HEK293 (cell line): ENCODE measurements around the gene ZSCAN31.
A peak's percentile ranks its signal among the peaks of the same experiment; 100 is the strongest.

Source experiments
- CTCF ChIA-PET: fragments of 350-600 bp; formaldehyde crosslinking; extraction: SDS; loops from one replicate; lab custom pipeline; 2021; ENCODE audit warnings: antibody characterized with exemption; lab: Yijun Ruan, JAX
- POLR2A ChIA-PET: fragments of 300-600 bp; formaldehyde crosslinking; extraction: SDS; loops from one replicate; lab custom pipeline; 2020; ENCODE audit warnings: antibody characterized with exemption, inconsistent platforms; lab: Yijun Ruan, JAX
- H3K27ac ChIP-seq: fragments of 200-500 bp; sonication (Bioruptor generic); 2 replicates; pipeline ENCODE4 v1.5.1; 2014; ENCODE audit warnings: low read depth, low read length, control low read depth, inconsistent platforms; ENCODE audit errors: extremely low read depth
- H3K36me3 ChIP-seq, 2 experiments: fragments of 200-500 bp in 1 of 2; sonication (Bioruptor generic) in 1 of 2; 1 replicate in 1 of 2; 2 replicates in 1 of 2; pipeline ENCODE4 v1.5.1; 2014 to 2017; ENCODE audit warnings: inconsistent platforms in 2 of 2, low read length in 2 of 2; ENCODE audit not compliant: control insufficient read depth in 2 of 2, insufficient read depth in 1 of 2
- H3K4me1 ChIP-seq: fragments of 200-500 bp; sonication (Bioruptor generic); 2 replicates; pipeline ENCODE4 v1.5.1; 2014; ENCODE audit warnings: mild to moderate bottlenecking, low read length, inconsistent platforms; ENCODE audit not compliant: control insufficient read depth, insufficient read depth
- H3K4me3 ChIP-seq: 2 replicates; pipeline ENCODE4 v1.5.1; 2011; ENCODE audit warnings: low read depth, mild to moderate bottlenecking, control low read depth, low read length, moderate library complexity
- H3K9me3 ChIP-seq: fragments of 200-500 bp; sonication (Bioruptor generic); 2 replicates; pipeline ENCODE4 v1.5.1; 2014; ENCODE audit warnings: low read depth, low read length, inconsistent platforms; ENCODE audit not compliant: control insufficient read depth, insufficient read depth
- AEBP2 ChIP-seq: fragments of 450-650 bp; formaldehyde crosslinking; IDR thresholded peaks from 2 replicates; pipeline ENCODE4 v1.5.1; 2016; ENCODE audit warnings: missing biosample characterization, missing genetic modification characterization, borderline replicate concordance
- HOXD13 ChIP-seq: sonication (generic); formaldehyde crosslinking; IDR thresholded peaks from 2 replicates; pipeline ENCODE4 v1.8.0; 2022; ENCODE audit warnings: missing genetic modification reagents, borderline replicate concordance
- OSR2 ChIP-seq: fragments of 450-650 bp; formaldehyde crosslinking; IDR thresholded peaks from 2 replicates; pipeline ENCODE4 v1.5.1; 2016; ENCODE audit warnings: missing biosample characterization, missing genetic modification characterization
- SCRT2 ChIP-seq: fragments of 450-650 bp; formaldehyde crosslinking; IDR thresholded peaks from 2 replicates; pipeline ENCODE4 v1.5.1; 2016; ENCODE audit warnings: missing biosample characterization, missing genetic modification characterization
- SETDB1 ChIP-seq: IDR thresholded peaks from one replicate; pipeline ENCODE4 v1.6.1; 2017; ENCODE audit warnings: mild to moderate bottlenecking, low read length, moderate library complexity, mixed read lengths; ENCODE audit not compliant: insufficient read length
- TRIM28 ChIP-seq: IDR thresholded peaks from 2 replicates; pipeline ENCODE4 v1.6.1; 2011; ENCODE audit warnings: low read length, control low read depth, borderline replicate concordance
- TSHZ1 ChIP-seq: fragments of 450-650 bp; formaldehyde crosslinking; IDR thresholded peaks from 2 replicates; pipeline ENCODE4 v1.5.1; 2016; ENCODE audit warnings: missing biosample characterization, missing genetic modification characterization, borderline replicate concordance
- ZNF211 ChIP-seq: fragments of 450-650 bp; formaldehyde crosslinking; IDR thresholded peaks from 2 replicates; pipeline ENCODE4 v1.5.1; 2016; ENCODE audit warnings: low read depth, missing biosample characterization, missing genetic modification characterization
- ZNF223 ChIP-seq: fragments of 450-650 bp; formaldehyde crosslinking; IDR thresholded peaks from 2 replicates; pipeline ENCODE4 v1.5.1; 2016; ENCODE audit warnings: missing biosample characterization, missing genetic modification characterization
- ZNF26 ChIP-seq: fragments of 450-650 bp; formaldehyde crosslinking; IDR thresholded peaks from 2 replicates; pipeline ENCODE4 v1.5.1; 2016; ENCODE audit warnings: missing biosample characterization, missing genetic modification characterization
- ZNF324 ChIP-seq: fragments of 450-650 bp; formaldehyde crosslinking; IDR thresholded peaks from 2 replicates; pipeline ENCODE4 v1.5.1; 2016; ENCODE audit warnings: missing biosample characterization, missing genetic modification characterization
- ZNF341 ChIP-seq: fragments of 450-650 bp; formaldehyde crosslinking; IDR thresholded peaks from 2 replicates; pipeline ENCODE4; 2016; ENCODE audit warnings: low read depth, missing biosample characterization, missing genetic modification characterization
- ZNF354C ChIP-seq: fragments of 450-650 bp; formaldehyde crosslinking; IDR thresholded peaks from 2 replicates; pipeline ENCODE4 v1.5.1; 2016; ENCODE audit warnings: missing biosample characterization, missing genetic modification characterization, low read depth, borderline replicate concordance
- ZNF37A ChIP-seq: fragments of 450-650 bp; IDR thresholded peaks from 2 replicates; pipeline ENCODE4 v1.5.1; 2018; ENCODE audit warnings: missing biosample characterization, missing genetic modification characterization
- ZNF596 ChIP-seq: fragments of 450-650 bp; IDR thresholded peaks from 2 replicates; pipeline ENCODE4 v1.5.0; 2018; ENCODE audit warnings: missing biosample characterization, mild to moderate bottlenecking, missing genetic modification characterization, moderate library complexity
- ZNF610 ChIP-seq: fragments of 450-650 bp; formaldehyde crosslinking; IDR thresholded peaks from 2 replicates; pipeline ENCODE4 v1.5.1; 2016; ENCODE audit warnings: missing biosample characterization, missing genetic modification characterization, borderline replicate concordance

The ZSCAN31 gene

GRCh38 chr6:28355743-28356665, 20.1 kb upstream of the ZSCAN31 start (continued):
- TF ChIP-seq ZNF26 (tag by site-specific recombination), result no peak
- TF ChIP-seq HOXD13 (CRISPR knock-in tag), result no peak
- TF ChIP-seq ZNF223 (tag by site-specific recombination), result peak; percentile 79
- no peak for TF ChIP-seq ZNF211 (tag by site-specific recombination)
- no peak for TF ChIP-seq ZNF354C
- TF ChIP-seq ZNF37A (tag by site-specific recombination), result no peak
- no peak for TF ChIP-seq TSHZ1 (tag by site-specific recombination)
- TF ChIP-seq ZNF324 (tag by site-specific recombination), result no peak

- POLR2A ChIA-PET, result interaction anchor here (0.6 to 1.8 kb wide), 21 partner anchors 10 to 517 kb away, joined by 3 to 22 read pairs (median 5); partner anchors contain the start of genes PGBD1, ZKSCAN4, ZKSCAN8 and ZSCAN16
- no peaks in the 10 kb centered on the region for H3K9me3 ChIP-seq
- H3K27ac ChIP-seq, result no peak overlapping the region
- CTCF ChIA-PET, result interaction anchor here (0.7 to 2.8 kb wide), 28 partner anchors 8 to 459 kb away, joined by 3 to 19 read pairs (median 6); partner anchors contain the start of genes PGBD1, ZKSCAN8 and ZSCAN26
- peaks cover 0 to 11% of the 10 kb centered on the region in 2 experiments; a peak in 1 of 3 replicates for H3K36me3 ChIP-seq
- TF ChIP-seq AEBP2 (no peak), SETDB1 (no peak), ZNF596 (tag by site-specific recombination) (no peak)
- peaks cover 4% of the 10 kb centered on the region; the same call in 1 of the 2 replicates for H3K4me1 ChIP-seq
- no peak overlapping the region for H3K4me3 ChIP-seq
Observed at GRCh38 chr6:28354688-28355554, 19.0 kb upstream of the ZSCAN31 start.

- Histone ChIP-seq H3K4me1 (peaks cover 4% of the 10 kb centered on the region; the same call in 1 of the 2 replicates), H3K36me3 (peaks cover 0 to 8% of the 10 kb centered on the region in 2 experiments; a peak in 1 of 3 replicates), H3K27ac (no peak overlapping the region), H3K9me3 (no peaks in the 10 kb centered on the region), H3K4me3 (no peak overlapping the region)
- TF ChIP-seq ZNF341 (tag by site-specific recombination) (peak; percentile 49), ZNF610 (tag by site-specific recombination) (peak; percentile 83; the same call in 1 of the 2 replicates), TRIM28 (peak; percentile 83; the same call in 1 of the 2 replicates), SETDB1 (peak; percentile 49), OSR2 (tag by site-specific recombination) (no peak), SCRT2 (tag by site-specific recombination) (peak; percentile 42; the same call in 1 of the 2 replicates)
- ChIA-PET CTCF (interaction anchor here (1.1 to 2.4 kb wide), 3 partner anchors 135 to 458 kb away, joined by 3 to 12 read pairs (median 5); partner anchors contain the start of gene ZKSCAN8), POLR2A (no interaction called here)
Observed at GRCh38 chr6:28353981-28354676, 18.2 kb upstream of the ZSCAN31 start.
